Measurements from ENCODE around the gene TRIM46.

Gene TRIM46

GRCh38 chr1:155184351-155184811 lies 10.7 kb downstream of the TRIM46 start:
- DNase-seq (ENCODE audit: low spot score) (no peak), ATAC-seq (ENCODE audit: low read depth) (no peak)
- H3K27me3 ChIP-seq (ENCODE audit: insufficient read depth, poor library complexity, severe bottlenecking) = no peaks in the 10 kb centered on the region
- no peaks in the 10 kb centered on the region for H3K4me1 ChIP-seq (ENCODE audit: insufficient read depth, poor library complexity, severe bottlenecking)
- peaks cover 16% of the 10 kb centered on the region for H3K36me3 ChIP-seq (ENCODE audit: low read depth)
- no peaks in the 10 kb centered on the region for H3K9me3 ChIP-seq (ENCODE audit: severe bottlenecking)
- no peak overlapping the region for H3K4me3 ChIP-seq (ENCODE audit: severe bottlenecking)
- no peak overlapping the region for H3K27ac ChIP-seq (ENCODE audit: poor library complexity, severe bottlenecking)
- TF ChIP-seq CTCF (IDR thresholded peaks at IDR 0.05; ENCODE audit: poor library complexity, severe bottlenecking) = no peak

- DNase-seq (ENCODE audit: low spot score) = no peak
- ATAC-seq (ENCODE audit: low read depth) = peak; percentile 22; the same call in 2 of the 3 replicates
- no peaks in the 10 kb centered on the region for H3K9me3 ChIP-seq (ENCODE audit: severe bottlenecking)
- TF ChIP-seq CTCF (IDR thresholded peaks at IDR 0.05; ENCODE audit: poor library complexity, severe bottlenecking) = no peak
- no peak overlapping the region for H3K27ac ChIP-seq (ENCODE audit: poor library complexity, severe bottlenecking)
- peaks cover 8% of the 10 kb centered on the region for H3K36me3 ChIP-seq (ENCODE audit: low read depth)
- no peak overlapping the region for H3K4me3 ChIP-seq (ENCODE audit: severe bottlenecking)
- H3K27me3 ChIP-seq (ENCODE audit: insufficient read depth, poor library complexity, severe bottlenecking) = no peaks in the 10 kb centered on the region
- no peaks in the 10 kb centered on the region for H3K4me1 ChIP-seq (ENCODE audit: insufficient read depth, poor library complexity, severe bottlenecking)
Observed at GRCh38 chr1:155184835-155185782, 11.5 kb downstream of the TRIM46 start.

- Histone ChIP-seq H3K27me3 (ENCODE audit: insufficient read depth, poor library complexity, severe bottlenecking) (no peaks in the 10 kb centered on the region), H3K27ac (ENCODE audit: poor library complexity, severe bottlenecking) (no peak overlapping the region), H3K4me3 (ENCODE audit: severe bottlenecking) (no peak overlapping the region), H3K36me3 (ENCODE audit: low read depth) (peaks cover 2% of the 10 kb centered on the region), H3K9me3 (ENCODE audit: severe bottlenecking) (no peaks in the 10 kb centered on the region), H3K4me1 (ENCODE audit: insufficient read depth, poor library complexity, severe bottlenecking) (no peaks in the 10 kb centered on the region)
- ATAC-seq (ENCODE audit: low read depth) (no peak), DNase-seq (ENCODE audit: low spot score) (no peak)
- TF ChIP-seq CTCF (IDR thresholded peaks at IDR 0.05; ENCODE audit: poor library complexity, severe bottlenecking) = no peak
Observed at GRCh38 chr1:155185783-155186066, 12.1 kb downstream of the TRIM46 start.

- ATAC-seq (ENCODE audit: low read depth) (peak; percentile 4; the same call in 1 of the 3 replicates), DNase-seq (ENCODE audit: low spot score) (no peak)
- H3K36me3 ChIP-seq (ENCODE audit: low read depth) = no peaks in the 10 kb centered on the region
- no peaks in the 10 kb centered on the region for H3K27me3 ChIP-seq (ENCODE audit: insufficient read depth, poor library complexity, severe bottlenecking)
- H3K9me3 ChIP-seq (ENCODE audit: severe bottlenecking) = no peaks in the 10 kb centered on the region
- no peak for TF ChIP-seq CTCF (IDR thresholded peaks at IDR 0.05; ENCODE audit: poor library complexity, severe bottlenecking)
- H3K27ac ChIP-seq (ENCODE audit: poor library complexity, severe bottlenecking) = no peak overlapping the region
- H3K4me1 ChIP-seq (ENCODE audit: insufficient read depth, poor library complexity, severe bottlenecking) = no peaks in the 10 kb centered on the region
- H3K4me3 ChIP-seq (ENCODE audit: severe bottlenecking) = no peak overlapping the region
Observed at GRCh38 chr1:155186067-155186793, 12.6 kb downstream of the TRIM46 start.
